ENCODE measurements around the gene CNTNAP2. TPM values are rescaled to one million over a fixed set of nuclear protein-coding genes. Genes with fewer than 3 reads are reported as not detected.
"Not testable (repeated sequence)": the region's sequence is repeated elsewhere in the genome, so short reads cannot be mapped to it uniquely, and the experiment has no call there.

Gene CNTNAP2
- total and polyA plus RNA-seq, 8 donors = 0.19 to 18.2 (median 0.56) TPM

GRCh38 chr7:147106746-147107145, 990.1 kb downstream of the CNTNAP2 start:
- 21 to 41% (median 31%) methylated on average over 2 of the region's 2 CpGs for WGBS, 5 donors
- TF ChIP-seq, protein P1, sequence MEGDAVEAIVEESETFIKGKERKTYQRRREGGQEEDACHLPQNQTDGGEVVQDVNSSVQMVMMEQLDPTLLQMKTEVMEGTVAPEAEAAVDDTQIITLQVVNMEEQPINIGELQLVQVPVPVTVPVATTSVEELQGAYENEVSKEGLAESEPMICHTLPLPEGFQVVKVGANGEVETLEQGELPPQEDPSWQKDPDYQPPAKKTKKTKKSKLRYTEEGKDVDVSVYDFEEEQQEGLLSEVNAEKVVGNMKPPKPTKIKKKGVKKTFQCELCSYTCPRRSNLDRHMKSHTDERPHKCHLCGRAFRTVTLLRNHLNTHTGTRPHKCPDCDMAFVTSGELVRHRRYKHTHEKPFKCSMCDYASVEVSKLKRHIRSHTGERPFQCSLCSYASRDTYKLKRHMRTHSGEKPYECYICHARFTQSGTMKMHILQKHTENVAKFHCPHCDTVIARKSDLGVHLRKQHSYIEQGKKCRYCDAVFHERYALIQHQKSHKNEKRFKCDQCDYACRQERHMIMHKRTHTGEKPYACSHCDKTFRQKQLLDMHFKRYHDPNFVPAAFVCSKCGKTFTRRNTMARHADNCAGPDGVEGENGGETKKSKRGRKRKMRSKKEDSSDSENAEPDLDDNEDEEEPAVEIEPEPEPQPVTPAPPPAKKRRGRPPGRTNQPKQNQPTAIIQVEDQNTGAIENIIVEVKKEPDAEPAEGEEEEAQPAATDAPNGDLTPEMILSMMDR (IDR thresholded peaks at IDR 0.05) = no peak
- no peak for TF ChIP-seq POLR2AphosphoS5 (IDR thresholded peaks at IDR 0.05)
- Histone ChIP-seq H3K27ac (no peak overlapping the region), H3K4me3 (no peak overlapping the region), H3K36me3 (no peaks in the 10 kb centered on the region), H3K9me3 (peaks cover 0 to 9% (median under 1%) of the 10 kb centered on the region in 4 donors), H3K4me1 (no peaks in the 10 kb centered on the region), H3K27me3 (no peaks in the 10 kb centered on the region)
- intact Hi-C loops (cut with DNase I; ENCODE audit: low total_unique reads) = no loop called here
- DNase-seq = no peak

DNA sequence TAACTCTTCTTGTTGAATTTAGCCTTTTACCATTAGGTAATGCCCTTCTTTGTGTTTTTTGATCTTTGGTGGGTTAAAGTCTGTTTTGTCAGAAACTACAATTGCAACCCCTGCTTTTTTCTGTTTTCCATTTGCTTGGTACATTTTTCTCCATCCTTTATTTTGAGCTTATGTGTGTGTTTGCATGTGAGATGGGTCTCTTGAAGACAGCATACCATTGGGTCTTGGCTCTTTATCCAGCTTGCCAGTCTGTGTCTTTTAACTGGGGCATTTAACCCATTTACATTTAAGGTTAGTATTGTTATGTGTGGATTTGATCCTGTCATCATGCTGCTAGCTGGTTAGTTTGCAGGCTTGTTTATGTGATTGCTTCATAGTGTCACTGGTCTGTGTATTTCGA, 997.9 kb downstream of the CNTNAP2 start:
- WGBS, 5 donors = 70 to 92% (median 81%) methylated on average over 1 of the region's 1 CpG
- H3K36me3 ChIP-seq; H3K27ac ChIP-seq; intact Hi-C loops (cut with DNase I; ENCODE audit: low total_unique reads); H3K4me1 ChIP-seq; H3K4me3 ChIP-seq; H3K27me3 ChIP-seq; DNase-seq: not testable (repeated sequence)
- peaks cover 0 to 54% (median 22%) of the 10 kb centered on the region in 4 donors for H3K9me3 ChIP-seq

GRCh38 chr7:147136352-147136751, 1019.8 kb downstream of the CNTNAP2 start:
- DNase-seq = peak in 1 of 2 donors; percentile 49
- TF ChIP-seq, protein P1 (IDR thresholded peaks at IDR 0.05) = no peak
- TF ChIP-seq POLR2A (IDR thresholded peaks at IDR 0.05) (no peak), EP300 (IDR thresholded peaks at IDR 0.05) (no peak), POLR2AphosphoS5 (IDR thresholded peaks at IDR 0.05) (no peak)
- Histone ChIP-seq H3K27ac (no peak overlapping the region), H3K36me3 (no peaks in the 10 kb centered on the region), H3K27me3 (no peaks in the 10 kb centered on the region), H3K9me3 (no peaks in the 10 kb centered on the region), H3K4me1 (no peaks in the 10 kb centered on the region), H3K4me3 (no peak overlapping the region)
- WGBS, 5 donors = 68 to 82% (median 80%) methylated on average over 2 of the region's 2 CpGs
- intact Hi-C loops (cut with DNase I; ENCODE audit: low total_unique reads) = no loop called here

DNA sequence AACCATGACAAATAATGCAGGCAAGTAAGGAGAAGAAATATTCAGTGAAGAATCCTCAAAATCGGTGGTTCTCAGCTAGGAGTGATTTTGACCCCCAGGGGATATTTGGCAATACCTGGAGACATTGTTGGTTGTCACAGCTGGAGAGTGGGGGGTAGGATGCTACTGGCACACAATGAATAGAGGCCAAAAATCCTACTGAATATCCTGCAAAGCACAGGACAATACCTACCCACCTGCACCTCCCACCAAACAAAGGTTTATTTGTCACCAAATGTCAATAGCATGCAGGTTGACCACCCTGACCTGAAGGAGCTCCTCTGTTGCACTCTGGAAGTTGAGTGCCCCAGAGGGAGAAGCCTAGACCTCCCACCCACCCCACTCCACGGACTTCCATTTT, 1028.6 kb downstream of the CNTNAP2 start:
- intact Hi-C loops (cut with DNase I; ENCODE audit: low total_unique reads) = no loop called here
- DNase-seq = no peak
- TF ChIP-seq POLR2A (IDR thresholded peaks at IDR 0.05) (no peak), POLR2AphosphoS5 (IDR thresholded peaks at IDR 0.05) (no peak), EP300 (IDR thresholded peaks at IDR 0.05) (no peak)
- TF ChIP-seq, protein P1 (IDR thresholded peaks at IDR 0.05) = no peak
- H3K4me1 ChIP-seq = no peaks in the 10 kb centered on the region
- no peaks in the 10 kb centered on the region for H3K36me3 ChIP-seq
- 25 to 40% (median 33%) methylated on average over 2 of the region's 2 CpGs for WGBS, 5 donors
- peaks cover 0 to 4% (median 0%) of the 10 kb centered on the region in 4 donors for H3K9me3 ChIP-seq
- H3K27ac ChIP-seq = no peak overlapping the region
- no peak overlapping the region for H3K4me3 ChIP-seq
- no peaks in the 10 kb centered on the region for H3K27me3 ChIP-seq

DNA sequence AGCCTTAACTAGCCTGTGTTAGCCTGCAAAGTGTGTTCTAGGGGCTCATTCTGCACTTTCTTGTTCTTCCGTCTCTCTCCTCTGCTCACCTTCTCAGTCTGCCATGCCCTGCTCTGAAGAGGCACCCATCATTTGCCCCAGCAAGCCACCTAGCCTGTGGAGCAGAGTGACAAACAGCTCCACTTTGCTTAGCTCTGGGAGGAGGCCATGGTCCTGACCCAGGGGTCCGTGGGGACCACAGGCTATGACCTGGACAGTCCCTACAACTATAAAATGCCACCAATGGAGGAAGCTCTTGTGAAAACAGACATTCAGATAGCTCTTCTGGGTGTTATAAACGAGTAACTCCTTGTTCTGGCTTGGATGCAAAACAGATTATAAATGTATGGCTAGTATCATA, 1029.6 kb downstream of the CNTNAP2 start:
- intact Hi-C loops (cut with DNase I; ENCODE audit: low total_unique reads) = no loop called here
- DNase-seq = no peak
- no peaks in the 10 kb centered on the region for H3K36me3 ChIP-seq
- peaks cover 0 to 4% (median 0%) of the 10 kb centered on the region in 4 donors for H3K9me3 ChIP-seq
- 55 to 78% (median 73%) methylated on average over 3 of the region's 3 CpGs for WGBS, 5 donors
- H3K4me1 ChIP-seq = no peaks in the 10 kb centered on the region
- TF ChIP-seq, protein P1 (IDR thresholded peaks at IDR 0.05) = no peak
- no peak for TF ChIP-seq EP300 (IDR thresholded peaks at IDR 0.05)
- no peak for TF ChIP-seq POLR2AphosphoS5 (IDR thresholded peaks at IDR 0.05)
- no peak for TF ChIP-seq POLR2A (IDR thresholded peaks at IDR 0.05)
- no peak overlapping the region for H3K4me3 ChIP-seq
- H3K27ac ChIP-seq = no peak overlapping the region
- H3K27me3 ChIP-seq = no peaks in the 10 kb centered on the region

Data from stomach (tissue), 9 donors.